ENCODE data around the gene NRN1.
"Not testable (repeated sequence)": the region's sequence is repeated elsewhere in the genome, so short reads cannot be mapped to it uniquely, and the experiment has no call there.

Gene NRN1, protein sequence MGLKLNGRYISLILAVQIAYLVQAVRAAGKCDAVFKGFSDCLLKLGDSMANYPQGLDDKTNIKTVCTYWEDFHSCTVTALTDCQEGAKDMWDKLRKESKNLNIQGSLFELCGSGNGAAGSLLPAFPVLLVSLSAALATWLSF

DNA sequence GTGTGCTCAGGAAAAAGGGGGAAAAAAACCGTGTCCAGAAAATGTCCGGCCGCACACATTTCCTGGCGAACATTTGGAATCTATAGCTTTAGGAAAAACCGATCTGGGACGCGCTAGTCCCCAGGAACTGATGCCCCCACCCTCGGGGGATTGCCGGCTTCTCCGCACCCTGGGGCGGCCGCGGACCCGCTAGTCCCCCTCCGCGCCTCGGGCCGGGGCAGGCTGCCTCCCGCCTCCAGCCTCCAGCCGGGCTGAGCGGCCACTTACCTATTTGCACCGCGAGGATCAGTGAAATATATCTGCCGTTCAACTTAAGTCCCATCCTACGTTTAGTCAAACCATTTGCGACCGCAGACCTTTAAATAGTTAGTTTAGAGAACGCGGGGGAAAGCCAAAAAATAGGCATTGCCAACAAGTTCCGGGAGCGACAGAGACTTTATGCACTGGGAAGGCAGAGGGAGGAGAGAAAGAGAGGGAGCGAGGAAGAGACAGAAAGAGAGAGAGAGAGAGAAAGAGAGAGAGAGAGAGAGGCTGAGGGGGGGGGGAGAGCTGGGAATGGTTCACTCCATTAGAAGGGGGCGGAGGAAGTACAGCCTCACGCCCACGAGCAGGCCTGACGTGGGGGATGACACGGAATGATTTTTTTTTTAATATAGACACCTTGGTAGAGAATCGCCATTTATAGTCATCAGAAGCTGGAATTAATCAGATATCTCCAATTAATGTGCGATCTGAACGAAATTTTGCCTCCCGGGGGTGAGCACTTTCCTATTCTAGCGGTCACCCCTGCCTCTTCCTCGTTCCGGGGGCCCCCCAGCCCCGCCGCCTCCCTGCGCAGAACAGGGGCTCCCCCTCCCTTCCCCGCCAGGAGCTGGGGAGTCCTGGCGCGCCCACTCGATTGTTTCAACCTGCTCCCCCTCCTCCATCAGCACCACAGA is at the start of gene NRN1:
Gene NRN1 (minus strand): TSS at position 498 of the 938 bp plus-strand sequence. CDS start 176 bp downstream, at position 322.
- Histone ChIP-seq H3K27me3 (ENCODE audit: low read depth, low read length) (peaks cover 76% of the 10 kb centered on the region), H3K4me3 (ENCODE audit: low read depth in 1 of 2, low read length in 2 of 2) (peak within 1 kb of the TSS; percentile 56 to 60), H3K9me3 (ENCODE audit: control insufficient read depth in 1 of 2, low read length in 2 of 2) (no peaks in the 10 kb centered on the region), H3K4me1 (ENCODE audit: control insufficient read depth in 1 of 2, insufficient read depth in 2 of 2, low read length in 2 of 2) (peaks cover 0 to 61% of the 10 kb centered on the region in 2 donors), H3K36me3 (ENCODE audit: control insufficient read depth in 1 of 2, insufficient read depth in 2 of 2, low read length in 2 of 2) (no peaks in the 10 kb centered on the region), H3K27ac (ENCODE audit: low read length) (peak within 1 kb of the TSS; percentile 16)

DNA sequence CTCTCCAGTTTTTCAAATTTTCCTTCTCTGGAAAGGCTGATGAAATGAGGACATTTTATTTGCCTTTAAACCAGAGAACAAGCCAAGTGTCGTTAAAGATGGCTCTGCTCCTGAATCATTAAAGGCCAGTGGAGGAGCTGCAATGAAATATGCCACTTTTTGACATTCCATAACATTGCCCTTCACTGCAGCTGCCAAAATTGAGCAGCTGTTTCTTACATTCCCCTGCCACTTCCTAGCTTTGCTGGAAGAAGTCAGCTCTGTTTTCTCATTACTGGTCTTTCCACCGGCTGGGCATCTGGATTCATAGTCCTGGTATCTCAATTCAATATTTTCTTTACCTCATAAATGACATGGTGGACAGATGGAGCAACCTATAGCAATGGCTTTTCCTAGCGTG is 45.5 kb upstream of the NRN1 start:
- no peaks in the 10 kb centered on the region for H3K9me3 ChIP-seq (ENCODE audit: control insufficient read depth in 1 of 2, low read length in 2 of 2)
- no peaks in the 10 kb centered on the region for H3K27me3 ChIP-seq (ENCODE audit: low read depth, low read length)
- H3K4me3 ChIP-seq (ENCODE audit: low read depth in 1 of 2, low read length in 2 of 2): no peak overlapping the region
- H3K27ac ChIP-seq (ENCODE audit: low read length): no peak overlapping the region
- no peaks in the 10 kb centered on the region for H3K36me3 ChIP-seq (ENCODE audit: control insufficient read depth in 1 of 2, insufficient read depth in 2 of 2, low read length in 2 of 2)
- no peaks in the 10 kb centered on the region for H3K4me1 ChIP-seq (ENCODE audit: control insufficient read depth in 1 of 2, insufficient read depth in 2 of 2, low read length in 2 of 2)

DNA sequence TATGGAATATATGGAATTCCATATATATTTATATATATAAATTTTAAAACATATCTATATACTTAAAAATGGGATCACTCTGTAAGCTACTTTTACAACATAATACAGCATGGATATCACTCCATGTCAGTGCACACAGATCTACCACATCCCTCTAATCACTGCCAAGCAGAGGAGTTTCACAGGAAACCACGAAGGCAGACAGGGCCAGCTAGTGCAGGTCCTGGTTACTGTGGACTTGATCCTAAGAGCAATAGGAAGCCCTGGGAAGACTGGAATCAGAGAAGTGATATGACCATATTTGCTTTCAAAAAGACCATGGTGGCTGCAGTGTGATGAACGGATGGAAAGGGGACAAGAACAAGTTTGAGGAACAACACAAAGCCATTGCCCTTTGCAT is 40.0 kb upstream of the NRN1 start:
- no peaks in the 10 kb centered on the region for H3K27me3 ChIP-seq (ENCODE audit: low read depth, low read length)
- no peaks in the 10 kb centered on the region for H3K4me1 ChIP-seq (ENCODE audit: control insufficient read depth in 1 of 2, insufficient read depth in 2 of 2, low read length in 2 of 2)
- H3K4me3 ChIP-seq (ENCODE audit: low read depth in 1 of 2, low read length in 2 of 2): no peak overlapping the region
- no peaks in the 10 kb centered on the region for H3K9me3 ChIP-seq (ENCODE audit: control insufficient read depth in 1 of 2, low read length in 2 of 2)
- no peak overlapping the region for H3K27ac ChIP-seq (ENCODE audit: low read length)
- H3K36me3 ChIP-seq (ENCODE audit: control insufficient read depth in 1 of 2, insufficient read depth in 2 of 2, low read length in 2 of 2): no peaks in the 10 kb centered on the region

DNA sequence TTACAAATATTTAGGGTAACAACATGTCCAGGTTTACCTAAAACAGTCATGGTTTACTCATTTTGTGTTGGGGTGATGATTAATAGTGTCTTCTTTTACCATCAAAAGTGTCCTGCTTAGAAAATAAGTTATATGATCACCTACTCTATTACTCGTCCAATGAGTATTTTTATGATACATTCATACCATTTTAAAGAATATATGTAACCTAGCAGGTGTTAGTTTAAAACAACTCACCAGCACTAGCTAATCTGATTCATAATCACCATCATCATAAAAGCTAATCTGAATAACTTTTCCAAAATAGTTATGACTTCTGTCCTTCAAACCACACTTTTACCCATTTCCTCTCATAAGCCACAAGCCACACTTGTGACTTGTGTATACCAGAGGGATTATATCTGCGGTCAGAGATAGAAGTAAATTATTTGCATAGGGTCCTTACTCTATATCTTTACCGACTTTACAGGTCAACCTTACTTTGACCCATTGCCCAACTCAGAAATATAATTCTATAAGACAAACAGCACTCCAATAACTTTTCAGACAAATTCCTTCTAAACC is 33.3 kb upstream of the NRN1 start:
- H3K9me3 ChIP-seq (ENCODE audit: control insufficient read depth in 1 of 2, low read length in 2 of 2): no peaks in the 10 kb centered on the region
- H3K27me3 ChIP-seq (ENCODE audit: low read depth, low read length): no peaks in the 10 kb centered on the region
- H3K36me3 ChIP-seq (ENCODE audit: control insufficient read depth in 1 of 2, insufficient read depth in 2 of 2, low read length in 2 of 2): no peaks in the 10 kb centered on the region
- no peaks in the 10 kb centered on the region for H3K4me1 ChIP-seq (ENCODE audit: control insufficient read depth in 1 of 2, insufficient read depth in 2 of 2, low read length in 2 of 2)
- H3K27ac ChIP-seq (ENCODE audit: low read length): no peak overlapping the region
- no peak overlapping the region for H3K4me3 ChIP-seq (ENCODE audit: low read depth in 1 of 2, low read length in 2 of 2)

DNA sequence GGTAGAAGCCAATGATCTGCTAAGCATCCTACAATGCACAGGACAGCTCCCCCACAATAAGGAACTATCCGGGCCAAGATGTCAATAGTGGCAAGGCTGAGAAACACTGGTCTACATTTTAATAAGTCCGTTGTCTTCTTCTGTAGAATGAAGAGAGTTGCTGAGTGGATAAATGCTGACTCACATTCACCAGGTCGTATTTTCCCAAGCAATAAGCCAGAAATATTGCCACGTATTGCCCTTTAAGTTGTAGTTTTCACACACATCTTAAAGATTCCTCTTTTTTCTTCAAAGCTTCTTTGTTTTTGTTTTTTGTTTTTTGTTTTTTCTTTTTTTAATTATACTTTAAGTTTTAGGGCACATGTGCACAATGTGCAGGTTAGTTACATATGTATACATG is 30.5 kb upstream of the NRN1 start:
- Histone ChIP-seq H3K36me3 (ENCODE audit: control insufficient read depth in 1 of 2, insufficient read depth in 2 of 2, low read length in 2 of 2) (no peaks in the 10 kb centered on the region), H3K27me3 (ENCODE audit: low read depth, low read length) (no peaks in the 10 kb centered on the region), H3K27ac (ENCODE audit: low read length) (no peak overlapping the region), H3K4me3 (ENCODE audit: low read depth in 1 of 2, low read length in 2 of 2) (no peak overlapping the region), H3K4me1 (ENCODE audit: control insufficient read depth in 1 of 2, insufficient read depth in 2 of 2, low read length in 2 of 2) (no peaks in the 10 kb centered on the region), H3K9me3 (ENCODE audit: control insufficient read depth in 1 of 2, low read length in 2 of 2) (no peaks in the 10 kb centered on the region)

DNA sequence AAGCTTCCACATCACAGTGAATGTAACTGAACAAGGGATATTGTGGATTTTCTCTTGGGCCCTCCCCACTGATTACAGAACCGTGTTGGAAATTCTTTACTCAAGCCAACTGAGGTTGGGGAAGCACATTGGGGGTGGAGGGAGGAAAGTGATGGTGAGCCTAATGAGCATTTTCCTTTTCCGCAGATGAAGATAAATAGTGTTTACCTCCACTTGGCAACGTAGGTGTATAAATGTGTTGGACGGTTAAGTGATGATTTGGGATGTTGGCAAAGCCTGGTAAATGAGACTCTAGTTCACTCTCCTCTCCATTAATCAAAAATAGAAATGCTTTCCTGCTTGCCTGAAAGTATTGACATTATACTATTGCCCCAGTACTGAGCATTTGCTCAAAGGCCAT is 27.1 kb upstream of the NRN1 start:
- Histone ChIP-seq H3K27me3 (ENCODE audit: low read depth, low read length) (no peaks in the 10 kb centered on the region), H3K4me1 (ENCODE audit: control insufficient read depth in 1 of 2, insufficient read depth in 2 of 2, low read length in 2 of 2) (no peaks in the 10 kb centered on the region), H3K36me3 (ENCODE audit: control insufficient read depth in 1 of 2, insufficient read depth in 2 of 2, low read length in 2 of 2) (no peaks in the 10 kb centered on the region), H3K4me3 (ENCODE audit: low read depth in 1 of 2, low read length in 2 of 2) (no peak overlapping the region), H3K27ac (ENCODE audit: low read length) (no peak overlapping the region), H3K9me3 (ENCODE audit: control insufficient read depth in 1 of 2, low read length in 2 of 2) (no peaks in the 10 kb centered on the region)

DNA sequence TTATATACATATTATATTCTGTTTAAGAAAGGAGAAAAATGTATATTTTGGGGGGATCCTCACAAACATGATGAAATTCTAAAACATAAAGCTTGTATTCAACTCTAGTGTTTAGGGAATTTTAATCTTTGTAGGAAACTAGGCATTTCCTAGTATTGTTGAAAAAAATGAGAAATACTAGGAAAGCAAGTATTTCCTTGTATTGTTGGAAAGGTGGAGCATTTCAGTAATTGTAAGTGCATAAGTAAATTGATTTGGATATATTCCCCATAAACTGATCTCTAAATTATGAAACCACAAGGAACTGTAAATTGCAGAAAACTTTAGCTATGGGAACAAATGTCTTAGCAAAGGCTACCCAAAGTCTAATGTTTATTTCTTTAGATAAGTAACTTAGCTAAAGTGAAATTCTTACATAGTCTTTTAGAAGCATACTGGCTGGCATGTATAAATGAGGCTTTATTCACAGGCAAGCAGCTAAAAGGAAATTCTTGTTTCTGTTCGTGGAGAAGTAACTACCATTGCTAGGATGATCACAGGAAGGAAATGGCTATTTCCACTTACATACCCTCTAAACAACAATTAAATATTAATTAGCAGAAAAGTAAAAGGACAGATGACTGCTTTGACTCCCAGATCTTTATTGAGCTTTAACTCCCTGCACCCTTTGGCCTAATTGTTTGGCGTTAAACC is 19.9 kb upstream of the NRN1 start:
- no peaks in the 10 kb centered on the region for H3K36me3 ChIP-seq (ENCODE audit: control insufficient read depth in 1 of 2, insufficient read depth in 2 of 2, low read length in 2 of 2)
- H3K4me3 ChIP-seq (ENCODE audit: low read depth in 1 of 2, low read length in 2 of 2): no peak overlapping the region
- H3K4me1 ChIP-seq (ENCODE audit: control insufficient read depth in 1 of 2, insufficient read depth in 2 of 2, low read length in 2 of 2): no peaks in the 10 kb centered on the region
- H3K9me3 ChIP-seq (ENCODE audit: control insufficient read depth in 1 of 2, low read length in 2 of 2): no peaks in the 10 kb centered on the region
- no peaks in the 10 kb centered on the region for H3K27me3 ChIP-seq (ENCODE audit: low read depth, low read length)
- H3K27ac ChIP-seq (ENCODE audit: low read length): no peak overlapping the region

DNA sequence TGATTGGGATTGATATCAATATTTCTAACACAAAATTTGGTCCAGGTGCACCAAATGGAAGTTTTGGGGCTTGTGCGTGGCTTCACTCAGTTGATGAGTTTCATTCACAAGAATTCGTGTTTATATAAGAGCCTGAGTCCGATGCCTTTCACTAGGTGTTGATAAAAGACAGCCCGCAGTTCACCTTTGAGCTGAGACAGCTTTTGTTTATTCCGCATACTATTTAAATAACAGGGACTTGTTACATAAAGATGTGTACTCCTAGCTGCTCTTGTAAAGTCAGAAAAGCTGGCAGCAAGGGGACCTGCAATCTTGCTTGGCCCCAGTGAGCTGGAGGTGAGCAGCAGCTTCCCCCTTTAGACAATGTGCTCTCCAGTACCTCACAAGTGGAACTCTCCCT is 19.0 kb upstream of the NRN1 start:
- H3K27ac ChIP-seq (ENCODE audit: low read length): no peak overlapping the region

DNA sequence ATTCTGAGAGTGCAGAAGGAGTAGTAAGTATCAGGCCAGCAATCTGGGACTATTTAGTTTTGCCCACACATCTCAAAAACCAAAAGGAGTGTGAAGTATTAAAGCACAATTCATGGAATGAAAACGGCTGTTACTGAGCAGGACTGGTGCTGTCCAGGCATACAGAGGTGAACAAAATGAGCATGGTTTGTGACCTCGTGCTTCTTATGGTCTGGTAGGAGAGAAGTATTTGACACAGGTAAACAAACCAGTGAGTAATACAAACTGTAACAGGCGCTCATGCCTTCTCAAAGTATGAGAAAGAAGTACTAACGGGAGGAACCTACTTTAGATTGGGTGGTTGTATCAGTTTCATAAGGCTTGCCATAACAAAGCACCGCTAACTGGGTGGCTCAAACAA is 17.5 kb upstream of the NRN1 start:
- H3K4me3 ChIP-seq (ENCODE audit: low read depth in 1 of 2, low read length in 2 of 2): no peak overlapping the region
- H3K27me3 ChIP-seq (ENCODE audit: low read depth, low read length): no peaks in the 10 kb centered on the region
- no peaks in the 10 kb centered on the region for H3K4me1 ChIP-seq (ENCODE audit: control insufficient read depth in 1 of 2, insufficient read depth in 2 of 2, low read length in 2 of 2)
- no peaks in the 10 kb centered on the region for H3K9me3 ChIP-seq (ENCODE audit: control insufficient read depth in 1 of 2, low read length in 2 of 2)
- no peak overlapping the region for H3K27ac ChIP-seq (ENCODE audit: low read length)
- H3K36me3 ChIP-seq (ENCODE audit: control insufficient read depth in 1 of 2, insufficient read depth in 2 of 2, low read length in 2 of 2): no peaks in the 10 kb centered on the region

More for the DNA sequence above, 19.0 kb upstream of the NRN1 start:
- Histone ChIP-seq H3K27me3 (ENCODE audit: low read depth, low read length) (no peaks in the 10 kb centered on the region), H3K4me1 (ENCODE audit: control insufficient read depth in 1 of 2, insufficient read depth in 2 of 2, low read length in 2 of 2) (no peaks in the 10 kb centered on the region), H3K9me3 (ENCODE audit: control insufficient read depth in 1 of 2, low read length in 2 of 2) (no peaks in the 10 kb centered on the region), H3K36me3 (ENCODE audit: control insufficient read depth in 1 of 2, insufficient read depth in 2 of 2, low read length in 2 of 2) (no peaks in the 10 kb centered on the region), H3K4me3 (ENCODE audit: low read depth in 1 of 2, low read length in 2 of 2) (no peak overlapping the region)

DNA sequence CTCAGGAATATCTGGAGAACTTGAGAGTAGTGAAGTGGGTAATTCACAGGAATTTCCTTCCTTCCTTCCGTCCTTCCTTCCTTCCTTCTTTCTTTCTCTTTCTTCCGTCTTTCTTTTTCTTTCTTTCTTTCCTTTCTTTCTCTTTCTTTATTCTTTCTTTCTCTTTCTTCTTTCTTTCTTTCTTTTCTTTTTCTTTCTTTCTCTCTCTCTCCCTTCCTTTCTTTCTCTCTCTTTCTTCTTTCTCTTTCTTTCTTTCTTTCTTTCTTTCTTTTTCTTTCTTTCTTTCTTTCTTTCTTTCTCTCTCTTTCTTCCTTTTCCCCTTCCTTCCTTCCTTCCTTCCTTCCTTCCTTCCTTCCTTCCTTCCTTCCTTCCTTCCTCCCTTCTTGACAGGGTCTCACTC is 16.1 kb upstream of the NRN1 start:
- not testable (repeated sequence) for H3K27ac ChIP-seq (ENCODE audit: low read length); H3K4me1 ChIP-seq (ENCODE audit: control insufficient read depth in 1 of 2, insufficient read depth in 2 of 2, low read length in 2 of 2); H3K9me3 ChIP-seq (ENCODE audit: control insufficient read depth in 1 of 2, low read length in 2 of 2); H3K4me3 ChIP-seq (ENCODE audit: low read depth in 1 of 2, low read length in 2 of 2); H3K27me3 ChIP-seq (ENCODE audit: low read depth, low read length); H3K36me3 ChIP-seq (ENCODE audit: control insufficient read depth in 1 of 2, insufficient read depth in 2 of 2, low read length in 2 of 2)
